ENCODE measurements around the gene PRR16. TPM values are rescaled to one million over a fixed set of nuclear protein-coding genes. Genes with fewer than 3 reads are reported as not detected.

Gene PRR16
- total RNA-seq, 4 donors from 2014 or later, result 2.9 to 9.1 (median 4.2) TPM

DNA sequence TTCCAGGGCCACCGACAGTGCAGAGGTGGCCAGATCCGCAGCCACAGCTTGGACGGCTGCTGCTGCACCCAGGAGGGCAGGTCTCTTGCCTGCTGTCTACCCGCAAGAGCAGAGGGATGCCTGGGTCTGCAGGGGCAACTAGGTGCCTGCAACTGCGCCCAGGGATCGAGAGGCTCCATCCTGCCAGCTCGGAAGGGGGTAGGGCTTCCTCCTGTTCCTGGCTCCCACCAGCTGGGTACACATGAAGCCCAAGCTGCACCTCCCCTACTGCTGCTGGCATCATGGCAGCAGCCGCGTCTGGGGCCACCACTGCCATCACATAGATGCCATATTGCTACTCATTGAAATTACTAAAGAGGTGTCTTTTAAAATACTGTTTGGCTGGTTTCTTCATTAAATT is 12.7 kb upstream of the PRR16 start:
- Histone ChIP-seq H3K4me1 (peaks cover 0 to 17% (median 6%) of the 10 kb centered on the region in 4 donors), H3K9me3 (no peaks in the 10 kb centered on the region), H3K4me3 (no peak overlapping the region), H3K27me3 (no peaks in the 10 kb centered on the region), H3K36me3 (no peaks in the 10 kb centered on the region), H3K27ac (replicated peaks in 1 of 4) (no peak overlapping the region)
- intact Hi-C loops (cut with DNase I), result loop anchor here (10.0 kb wide), 1 partner anchor 507 kb away; no protein-coding TSS in a partner anchor
- 100% methylated on average over 3 of the region's 9 CpGs for WGBS
- DNase-seq (ENCODE audit: extremely low spot score), result no peak
- TF ChIP-seq, protein P1, sequence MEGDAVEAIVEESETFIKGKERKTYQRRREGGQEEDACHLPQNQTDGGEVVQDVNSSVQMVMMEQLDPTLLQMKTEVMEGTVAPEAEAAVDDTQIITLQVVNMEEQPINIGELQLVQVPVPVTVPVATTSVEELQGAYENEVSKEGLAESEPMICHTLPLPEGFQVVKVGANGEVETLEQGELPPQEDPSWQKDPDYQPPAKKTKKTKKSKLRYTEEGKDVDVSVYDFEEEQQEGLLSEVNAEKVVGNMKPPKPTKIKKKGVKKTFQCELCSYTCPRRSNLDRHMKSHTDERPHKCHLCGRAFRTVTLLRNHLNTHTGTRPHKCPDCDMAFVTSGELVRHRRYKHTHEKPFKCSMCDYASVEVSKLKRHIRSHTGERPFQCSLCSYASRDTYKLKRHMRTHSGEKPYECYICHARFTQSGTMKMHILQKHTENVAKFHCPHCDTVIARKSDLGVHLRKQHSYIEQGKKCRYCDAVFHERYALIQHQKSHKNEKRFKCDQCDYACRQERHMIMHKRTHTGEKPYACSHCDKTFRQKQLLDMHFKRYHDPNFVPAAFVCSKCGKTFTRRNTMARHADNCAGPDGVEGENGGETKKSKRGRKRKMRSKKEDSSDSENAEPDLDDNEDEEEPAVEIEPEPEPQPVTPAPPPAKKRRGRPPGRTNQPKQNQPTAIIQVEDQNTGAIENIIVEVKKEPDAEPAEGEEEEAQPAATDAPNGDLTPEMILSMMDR (IDR thresholded peaks at IDR 0.05), result no peak
- TF ChIP-seq EP300 (IDR thresholded peaks at IDR 0.05), result no peak
- no peak for TF ChIP-seq POLR2A (IDR thresholded peaks at IDR 0.05; ENCODE audit: low read depth)
- TF ChIP-seq POLR2AphosphoS5 (IDR thresholded peaks at IDR 0.05), result no peak

DNA sequence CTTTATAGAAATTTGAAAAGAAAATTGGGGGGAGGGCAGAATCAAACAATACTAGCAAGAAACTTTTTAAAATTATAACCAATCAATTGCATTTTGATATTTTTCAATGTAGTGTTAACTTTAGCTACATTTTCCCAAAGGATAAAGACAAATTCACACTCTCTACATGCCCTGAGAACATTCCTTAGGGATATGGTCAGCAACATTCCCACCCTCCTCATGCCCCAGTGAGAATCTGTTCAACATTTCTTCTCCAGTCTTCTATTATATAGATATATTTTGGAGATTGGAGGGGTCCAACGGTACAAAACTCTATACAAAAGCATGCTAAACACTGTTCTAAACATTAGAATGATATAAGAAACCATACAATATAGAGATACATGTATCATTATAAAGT is 11.6 kb upstream of the PRR16 start:
- no peaks in the 10 kb centered on the region for H3K9me3 ChIP-seq
- H3K27ac ChIP-seq (replicated peaks in 1 of 4), result no peak overlapping the region
- H3K4me3 ChIP-seq, result no peak overlapping the region
- intact Hi-C loops (cut with DNase I), result loop anchor here (10.0 kb wide), 1 partner anchor 508 kb away; no protein-coding TSS in a partner anchor
- H3K36me3 ChIP-seq, result no peaks in the 10 kb centered on the region
- H3K27me3 ChIP-seq, result no peaks in the 10 kb centered on the region
- H3K4me1 ChIP-seq, result peaks cover 0 to 12% (median 4%) of the 10 kb centered on the region in 4 donors
- 83% methylated on average over 1 of the region's 1 CpG for WGBS
- no peak for TF ChIP-seq EP300 (IDR thresholded peaks at IDR 0.05)
- TF ChIP-seq, protein P1 (IDR thresholded peaks at IDR 0.05), result no peak
- TF ChIP-seq POLR2AphosphoS5 (IDR thresholded peaks at IDR 0.05), result no peak
- TF ChIP-seq POLR2A (IDR thresholded peaks at IDR 0.05; ENCODE audit: low read depth), result no peak
- DNase-seq (ENCODE audit: extremely low spot score), result no peak

DNA sequence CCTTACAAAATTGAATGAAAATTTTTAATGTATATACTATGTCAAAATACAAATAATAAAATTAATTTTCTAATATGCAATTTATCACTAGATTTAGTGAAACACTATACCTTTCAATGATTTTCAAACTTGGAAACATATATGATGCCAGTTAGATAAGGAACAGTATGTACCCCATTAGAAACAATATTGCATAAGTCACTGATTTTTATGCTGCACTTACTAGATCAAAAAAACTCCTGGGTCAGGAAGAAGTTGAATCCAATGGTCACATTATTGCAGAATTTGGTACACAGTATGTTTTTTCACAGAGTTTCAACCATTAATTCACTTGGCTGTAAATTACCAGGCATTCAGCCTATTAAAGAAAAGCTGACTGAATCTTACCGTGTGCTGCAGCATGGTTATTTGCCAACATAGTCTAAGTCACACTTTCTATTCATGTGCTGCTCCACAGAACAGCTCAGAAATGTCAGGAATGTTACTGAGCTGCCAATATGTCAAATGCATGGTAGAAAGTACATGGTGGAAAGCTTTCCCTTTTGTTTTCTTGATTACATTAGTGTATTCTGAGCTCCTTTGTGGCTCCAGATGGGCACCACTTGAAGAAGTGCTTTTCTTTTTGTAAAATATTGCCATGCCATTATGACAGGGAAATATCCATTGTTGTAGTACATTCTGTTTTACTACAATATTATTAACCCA is 9.9 kb upstream of the PRR16 start:
- WGBS, result 31% methylated on average over 1 of the region's 1 CpG
- no peaks in the 10 kb centered on the region for H3K27me3 ChIP-seq
- H3K4me1 ChIP-seq, result peaks cover 0 to 12% (median 4%) of the 10 kb centered on the region in 4 donors
- intact Hi-C loops (cut with DNase I), result loop anchor here (10.0 kb wide), 1 partner anchor 509 kb away; no protein-coding TSS in a partner anchor
- H3K27ac ChIP-seq (replicated peaks in 1 of 4), result no peak overlapping the region
- H3K4me3 ChIP-seq, result no peak overlapping the region
- TF ChIP-seq POLR2A (IDR thresholded peaks at IDR 0.05; ENCODE audit: low read depth), result no peak
- TF ChIP-seq POLR2AphosphoS5 (IDR thresholded peaks at IDR 0.05), result no peak
- TF ChIP-seq, protein P1 (IDR thresholded peaks at IDR 0.05), result no peak
- no peak for DNase-seq (ENCODE audit: extremely low spot score)
- H3K36me3 ChIP-seq, result no peaks in the 10 kb centered on the region
- H3K9me3 ChIP-seq, result no peaks in the 10 kb centered on the region

DNA sequence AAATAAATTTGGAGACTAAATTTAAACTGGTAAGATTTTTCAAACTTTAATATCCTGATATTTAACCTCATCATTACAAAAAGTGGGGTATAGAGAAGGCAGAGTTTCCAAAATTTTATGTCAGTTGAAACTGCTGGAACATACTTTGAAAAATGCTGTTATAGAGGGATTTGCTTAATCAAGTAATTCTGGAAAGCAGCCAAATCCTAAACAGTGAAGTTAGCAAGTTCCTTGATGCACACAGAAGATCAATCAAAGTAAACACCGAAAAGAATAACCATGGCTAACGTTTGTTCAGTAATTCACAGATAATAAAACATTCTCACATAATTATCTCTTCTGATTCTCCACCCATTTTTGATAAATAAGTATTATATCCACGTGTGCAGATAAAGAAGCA is 8.1 kb upstream of the PRR16 start:
- intact Hi-C loops (cut with DNase I), result loop anchor here (10.0 kb wide), 1 partner anchor 511 kb away; no protein-coding TSS in a partner anchor
- DNase-seq (ENCODE audit: extremely low spot score), result no peak
- Histone ChIP-seq H3K4me1 (peaks cover 0 to 12% (median 4%) of the 10 kb centered on the region in 4 donors), H3K27me3 (no peaks in the 10 kb centered on the region), H3K36me3 (no peaks in the 10 kb centered on the region), H3K4me3 (no peak overlapping the region), H3K27ac (replicated peaks in 1 of 4) (no peak overlapping the region), H3K9me3 (no peaks in the 10 kb centered on the region)
- 44% methylated on average over 3 of the region's 3 CpGs for WGBS
- TF ChIP-seq EP300 (IDR thresholded peaks at IDR 0.05) (no peak), POLR2A (IDR thresholded peaks at IDR 0.05; ENCODE audit: low read depth) (no peak), POLR2AphosphoS5 (IDR thresholded peaks at IDR 0.05) (no peak)
- TF ChIP-seq, protein P1 (IDR thresholded peaks at IDR 0.05), result no peak

All from esophagus muscularis mucosa (tissue), 4 donors.